MM.1S (cell line): Measurements from ENCODE around the gene TBC1D10A.

Source experiments
- CTCF ChIP-seq: fragments of 300-600 bp; sonication (generic); IDR thresholded peaks from 2 replicates; pipeline ENCODE4 v1.5.1; 2016; ENCODE audit warnings: antibody characterized with exemption, low read length, mixed read lengths
- EZH2 ChIP-seq: fragments of 300-600 bp; sonication (generic); optimal IDR thresholded peaks from 2 replicates; pipeline ENCODE3; 2017; ENCODE audit warnings: low read depth, mild to moderate bottlenecking, antibody characterized with exemption, low read length, mixed read lengths

GRCh38 chr22:30294830-30295229, 31.9 kb downstream of the TBC1D10A start:
- TF ChIP-seq CTCF (no peak), EZH2 (no peak)
